Uterus (tissue), 2 donors: Measurements from ENCODE around the gene ZNF800.

Experiments used
- POLR2A ChIP-seq, 2 donors: fragments of 450-650 bp; IDR thresholded peaks; one replicate each; pipeline ENCODE4 v1.6.1; 2016; ENCODE audit warnings: antibody characterized with exemption in 2 of 2, mild to moderate bottlenecking in 1 of 2, moderate library complexity in 1 of 2
- TF ChIP-seq, protein P1 (sequence below), 4 experiments: fragments of 200-600 bp in 2 of 4; fragments of 450-650 bp in 2 of 4; sonication (generic) in 2 of 4; IDR thresholded peaks; one replicate each; pipeline ENCODE4 v1.5.1; 2016 to 2019; ENCODE audit warnings: antibody characterized with exemption in 4 of 4, mild to moderate bottlenecking in 2 of 4, moderate library complexity in 1 of 4

- TF ChIP-seq, protein P1, sequence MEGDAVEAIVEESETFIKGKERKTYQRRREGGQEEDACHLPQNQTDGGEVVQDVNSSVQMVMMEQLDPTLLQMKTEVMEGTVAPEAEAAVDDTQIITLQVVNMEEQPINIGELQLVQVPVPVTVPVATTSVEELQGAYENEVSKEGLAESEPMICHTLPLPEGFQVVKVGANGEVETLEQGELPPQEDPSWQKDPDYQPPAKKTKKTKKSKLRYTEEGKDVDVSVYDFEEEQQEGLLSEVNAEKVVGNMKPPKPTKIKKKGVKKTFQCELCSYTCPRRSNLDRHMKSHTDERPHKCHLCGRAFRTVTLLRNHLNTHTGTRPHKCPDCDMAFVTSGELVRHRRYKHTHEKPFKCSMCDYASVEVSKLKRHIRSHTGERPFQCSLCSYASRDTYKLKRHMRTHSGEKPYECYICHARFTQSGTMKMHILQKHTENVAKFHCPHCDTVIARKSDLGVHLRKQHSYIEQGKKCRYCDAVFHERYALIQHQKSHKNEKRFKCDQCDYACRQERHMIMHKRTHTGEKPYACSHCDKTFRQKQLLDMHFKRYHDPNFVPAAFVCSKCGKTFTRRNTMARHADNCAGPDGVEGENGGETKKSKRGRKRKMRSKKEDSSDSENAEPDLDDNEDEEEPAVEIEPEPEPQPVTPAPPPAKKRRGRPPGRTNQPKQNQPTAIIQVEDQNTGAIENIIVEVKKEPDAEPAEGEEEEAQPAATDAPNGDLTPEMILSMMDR (IDR thresholded peaks at IDR 0.05) = no peak
- no peak for TF ChIP-seq POLR2A (IDR thresholded peaks at IDR 0.05)
Observed at GRCh38 chr7:127361736-127362135, 30.8 kb downstream of the ZNF800 start.
